Right lobe of liver (tissue), 4 donors: ENCODE measurements around the gene RNU1-3.
"Not testable (repeated sequence)": the region's sequence is repeated elsewhere in the genome, so short reads cannot be mapped to it uniquely, and the experiment has no call there.

Experiments used
- CTCF ChIP-seq, 4 donors: fragments of 200-600 bp in 3 of 4; fragments of 450-650 bp in 1 of 4; IDR thresholded peaks; one replicate each; pipeline versions ENCODE4 v1.5.1 to v1.8.0; 2016 to 2022; ENCODE audit warnings: antibody characterized with exemption in 4 of 4, mild to moderate bottlenecking in 2 of 4
- POLR2A ChIP-seq: fragments of 450-650 bp; IDR thresholded peaks from one replicate; pipeline ENCODE4 v1.6.1; 2017; ENCODE audit warnings: antibody characterized with exemption, mild to moderate bottlenecking
- donor health status: DM: no; HTN: no; CAD: no.
- donor health status: DM: no; HTN: no; CAD: no.
- donor health status: DM: no; HTN: yes; CAD: no.

- TF ChIP-seq CTCF (IDR thresholded peaks at IDR 0.05); POLR2A: not testable (repeated sequence)
Observed at GRCh38 chr1:16636551-16637195, 30.1 kb downstream of the RNU1-3 start.
